ENCODE data around the gene GULP1.

The GULP1 gene

GRCh38 chr2:188326669-188327301, 35.1 kb downstream of the GULP1 start:
- DNase-seq (ENCODE audit: extremely low spot score): no peak
- TF ChIP-seq, protein P1, sequence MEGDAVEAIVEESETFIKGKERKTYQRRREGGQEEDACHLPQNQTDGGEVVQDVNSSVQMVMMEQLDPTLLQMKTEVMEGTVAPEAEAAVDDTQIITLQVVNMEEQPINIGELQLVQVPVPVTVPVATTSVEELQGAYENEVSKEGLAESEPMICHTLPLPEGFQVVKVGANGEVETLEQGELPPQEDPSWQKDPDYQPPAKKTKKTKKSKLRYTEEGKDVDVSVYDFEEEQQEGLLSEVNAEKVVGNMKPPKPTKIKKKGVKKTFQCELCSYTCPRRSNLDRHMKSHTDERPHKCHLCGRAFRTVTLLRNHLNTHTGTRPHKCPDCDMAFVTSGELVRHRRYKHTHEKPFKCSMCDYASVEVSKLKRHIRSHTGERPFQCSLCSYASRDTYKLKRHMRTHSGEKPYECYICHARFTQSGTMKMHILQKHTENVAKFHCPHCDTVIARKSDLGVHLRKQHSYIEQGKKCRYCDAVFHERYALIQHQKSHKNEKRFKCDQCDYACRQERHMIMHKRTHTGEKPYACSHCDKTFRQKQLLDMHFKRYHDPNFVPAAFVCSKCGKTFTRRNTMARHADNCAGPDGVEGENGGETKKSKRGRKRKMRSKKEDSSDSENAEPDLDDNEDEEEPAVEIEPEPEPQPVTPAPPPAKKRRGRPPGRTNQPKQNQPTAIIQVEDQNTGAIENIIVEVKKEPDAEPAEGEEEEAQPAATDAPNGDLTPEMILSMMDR (IDR thresholded peaks at IDR 0.05; ENCODE audit: control extremely low read depth, extremely low read depth, low read depth, missing control alignments): no peak
- ChIA-PET POLR2A (no interaction called here), CTCF (interaction anchor here (0.9 to 1.1 kb wide), 2 partner anchors 27 to 47 kb away, joined by 4 read pairs; no protein-coding TSS in a partner anchor)

- DNase-seq (ENCODE audit: extremely low spot score): no peak
- TF ChIP-seq, protein P1 (IDR thresholded peaks at IDR 0.05; ENCODE audit: control extremely low read depth, extremely low read depth, low read depth, missing control alignments): no peak
- POLR2A ChIA-PET: no interaction called here
- CTCF ChIA-PET: no interaction called here
These were observed 36.0 kb downstream of the GULP1 start for GRCh38 chr2:188327518-188328213.

GRCh38 chr2:188328419-188328818, 36.7 kb downstream of the GULP1 start:
- TF ChIP-seq, protein P1 (IDR thresholded peaks at IDR 0.05; ENCODE audit: control extremely low read depth, extremely low read depth, low read depth, missing control alignments): no peak
- DNase-seq (ENCODE audit: extremely low spot score): no peak
- ChIA-PET POLR2A (no interaction called here), CTCF (no interaction called here)

GRCh38 chr2:188330316-188331053, 38.8 kb downstream of the GULP1 start:
- CTCF ChIA-PET: interaction anchor here (1.0 kb wide), 1 partner anchor 10 kb away, joined by 3 read pairs; no protein-coding TSS in a partner anchor
- DNase-seq (ENCODE audit: extremely low spot score): no peak
- TF ChIP-seq, protein P1 (IDR thresholded peaks at IDR 0.05; ENCODE audit: control extremely low read depth, extremely low read depth, low read depth, missing control alignments): no peak
- POLR2A ChIA-PET: no interaction called here

GRCh38 chr2:188332619-188333018, 40.9 kb downstream of the GULP1 start:
- CTCF ChIA-PET: interaction anchor here (1.3 kb wide), 1 partner anchor 10 kb away, joined by 3 read pairs; no protein-coding TSS in a partner anchor
- POLR2A ChIA-PET: no interaction called here
- DNase-seq (ENCODE audit: extremely low spot score): no peak
- TF ChIP-seq, protein P1 (IDR thresholded peaks at IDR 0.05; ENCODE audit: control extremely low read depth, extremely low read depth, low read depth, missing control alignments): no peak

- DNase-seq (ENCODE audit: extremely low spot score): no peak
- ChIA-PET POLR2A (no interaction called here), CTCF (no interaction called here)
- TF ChIP-seq, protein P1 (IDR thresholded peaks at IDR 0.05; ENCODE audit: control extremely low read depth, extremely low read depth, low read depth, missing control alignments): no peak
These were observed 42.3 kb downstream of the GULP1 start for GRCh38 chr2:188333751-188334524.
